Esophagus muscularis mucosa (tissue), 3 donors: Measurements from ENCODE around the gene TCEAL2.
"Not testable (repeated sequence)": the region's sequence is repeated elsewhere in the genome, so short reads cannot be mapped to it uniquely, and the experiment has no call there.

Experiments
- CTCF ChIP-seq, 3 experiments: fragments of 200-600 bp in 2 of 3; fragments of 450-650 bp in 1 of 3; sonication (generic) in 2 of 3; IDR thresholded peaks; one replicate each; pipeline ENCODE4 v1.5.1; 2017 to 2019; ENCODE audit warnings: antibody characterized with exemption in 3 of 3, mild to moderate bottlenecking in 2 of 3, moderate library complexity in 1 of 3
- POLR2A ChIP-seq: fragments of 450-650 bp; IDR thresholded peaks from one replicate; pipeline ENCODE4 v1.6.1; 2017; ENCODE audit warnings: antibody characterized with exemption, moderate library complexity, mild to moderate bottlenecking, low read depth

GRCh38 chrX:102142274-102142673 is 16.8 kb downstream of the TCEAL2 start, which contains the start of gene TCEAL6:
- not testable (repeated sequence) for TF ChIP-seq CTCF (IDR thresholded peaks at IDR 0.05); POLR2A
